Osteocyte (in vitro differentiated cells): ENCODE results near the gene KDM7A. TPM values are rescaled to one million over a fixed set of nuclear protein-coding genes. Genes with fewer than 3 reads are reported as not detected.

ENCODE experiments used
- DNase-seq: peaks from one replicate; pipeline ENCODE4 v3.0.0; 2021; ENCODE audit warnings: mixed read lengths; ENCODE audit not compliant: unreplicated experiment; ENCODE audit errors: extremely low spot score
- H3K27ac Mint-ChIP-seq: one replicate; pipeline ENCODE4 v1.8.0; 2021; ENCODE audit warnings: mild to moderate bottlenecking, mixed read lengths; ENCODE audit not compliant: unreplicated experiment
- H3K27me3 Mint-ChIP-seq: one replicate; pipeline ENCODE4 v1.8.0; 2021; ENCODE audit warnings: mixed read lengths; ENCODE audit not compliant: unreplicated experiment
- H3K36me3 Mint-ChIP-seq: one replicate; pipeline ENCODE4 v1.8.0; 2021; ENCODE audit warnings: mixed read lengths; ENCODE audit not compliant: unreplicated experiment
- H3K4me1 Mint-ChIP-seq: one replicate; pipeline ENCODE4 v1.8.0; 2021; ENCODE audit warnings: mixed read lengths; ENCODE audit not compliant: unreplicated experiment
- H3K4me3 Mint-ChIP-seq: one replicate; pipeline ENCODE4 v1.8.0; 2021; ENCODE audit warnings: mild to moderate bottlenecking, moderate library complexity, mixed read lengths; ENCODE audit not compliant: unreplicated experiment
- H3K9me3 Mint-ChIP-seq: one replicate; pipeline ENCODE4 v1.8.0; 2021; ENCODE audit warnings: mixed read lengths; ENCODE audit not compliant: unreplicated experiment
- CTCF ChIP-seq: fragments of 200-600 bp; sonication (generic); IDR thresholded peaks from 2 replicates; pipeline ENCODE4 v1.5.0; 2021; ENCODE audit warnings: antibody characterized with exemption, mild to moderate bottlenecking, moderate library complexity
- total RNA-seq: library from RNA; stranded (reverse); gene quantifications from 2 replicates; pipeline ENCODE4 v1.2.1, GENCODE V29; 2021

Gene KDM7A
- total RNA-seq, 1 donor from 2014 or later, result 8.8 TPM

DNA sequence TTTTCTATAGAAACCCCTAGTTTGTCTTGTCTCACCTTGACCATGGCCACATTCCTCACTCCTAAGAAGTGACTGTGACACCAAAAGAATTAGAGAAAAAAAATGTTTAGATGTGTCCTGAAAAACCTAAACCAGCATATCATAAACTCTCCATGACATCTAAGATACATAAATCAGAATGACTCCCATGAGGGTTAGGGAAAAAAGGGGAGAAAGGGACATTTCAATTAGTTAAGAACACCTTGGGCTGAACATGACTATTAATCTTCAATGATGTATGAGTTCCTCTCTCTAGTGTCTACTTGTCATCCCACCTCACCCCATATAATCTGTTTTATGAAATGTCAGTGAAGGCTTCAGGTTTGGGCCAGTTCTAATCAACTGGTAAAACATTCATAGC lies 31.1 kb downstream of the KDM7A start:
- Mint-ChIP-seq H3K4me1 (no peaks in the 10 kb centered on the region), H3K27ac (no peak overlapping the region), H3K4me3 (no peak overlapping the region), H3K27me3 (no peaks in the 10 kb centered on the region), H3K9me3 (peaks cover 6% of the 10 kb centered on the region), H3K36me3 (peaks cover 8% of the 10 kb centered on the region)
- no peak for DNase-seq
- TF ChIP-seq CTCF, result no peak

DNA sequence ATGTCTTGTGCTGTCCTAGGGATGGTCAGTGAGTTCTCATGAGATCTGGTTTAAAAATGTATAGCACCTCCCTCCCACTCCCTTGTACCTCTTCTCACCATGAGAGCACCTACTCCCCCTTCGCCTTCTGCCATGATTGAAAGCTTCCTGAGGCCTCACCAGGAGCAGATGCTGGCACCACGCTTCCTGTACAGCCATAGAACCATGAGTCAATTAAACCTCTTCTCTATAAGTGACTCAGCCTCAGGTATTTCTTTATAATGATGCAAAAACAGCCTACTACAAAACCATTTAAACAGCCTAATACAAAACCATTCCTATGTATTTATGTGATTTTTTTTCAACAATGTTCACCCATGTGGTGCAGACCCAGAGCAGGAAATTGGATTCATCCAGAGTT lies 32.0 kb downstream of the KDM7A start:
- H3K4me1 Mint-ChIP-seq, result no peaks in the 10 kb centered on the region
- DNase-seq, result no peak
- H3K9me3 Mint-ChIP-seq, result peaks cover 6% of the 10 kb centered on the region
- TF ChIP-seq CTCF, result no peak
- H3K4me3 Mint-ChIP-seq, result no peak overlapping the region
- H3K27me3 Mint-ChIP-seq, result no peaks in the 10 kb centered on the region
- no peak overlapping the region for H3K27ac Mint-ChIP-seq
- peaks cover 8% of the 10 kb centered on the region for H3K36me3 Mint-ChIP-seq

DNA sequence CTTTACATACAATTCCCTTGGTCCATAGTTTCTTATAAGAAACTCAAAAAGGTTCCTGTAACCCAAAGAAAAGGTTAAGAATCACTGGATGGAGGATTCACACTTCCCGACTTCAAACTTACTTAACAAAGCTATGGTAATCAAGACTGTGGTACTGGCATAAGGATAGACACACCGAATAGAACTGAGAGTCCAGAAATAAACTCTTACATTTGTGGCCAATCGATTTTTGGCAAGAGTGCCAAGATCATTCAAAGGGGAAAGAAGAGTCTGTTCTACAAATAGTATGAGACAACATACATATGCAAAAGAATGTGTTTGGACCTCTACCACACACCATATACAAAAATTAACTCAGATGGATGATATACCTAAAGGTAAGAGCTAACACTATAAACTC lies 32.8 kb downstream of the KDM7A start:
- peaks cover 11% of the 10 kb centered on the region for H3K36me3 Mint-ChIP-seq
- H3K4me1 Mint-ChIP-seq, result no peaks in the 10 kb centered on the region
- H3K4me3 Mint-ChIP-seq, result no peak overlapping the region
- TF ChIP-seq CTCF, result no peak
- peaks cover 6% of the 10 kb centered on the region for H3K9me3 Mint-ChIP-seq
- no peaks in the 10 kb centered on the region for H3K27me3 Mint-ChIP-seq
- H3K27ac Mint-ChIP-seq, result no peak overlapping the region
- DNase-seq, result no peak

DNA sequence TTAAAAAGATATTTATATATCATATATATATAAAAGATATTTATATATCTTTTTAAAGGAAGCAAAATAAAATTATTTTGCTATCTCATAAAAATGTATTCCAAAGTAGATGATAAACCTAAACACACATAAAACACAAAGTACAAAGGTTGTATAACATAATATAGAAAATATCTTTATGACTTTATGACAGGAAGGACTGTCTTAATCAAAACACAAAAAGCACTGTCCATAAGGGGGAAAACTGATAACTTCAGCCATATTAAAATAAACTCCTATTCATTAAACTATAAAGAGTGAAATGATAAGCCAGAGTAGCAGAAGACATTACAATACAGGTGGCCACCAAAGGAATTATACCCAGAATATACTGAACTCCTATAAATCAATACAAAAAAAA lies 34.8 kb downstream of the KDM7A start:
- H3K4me3 Mint-ChIP-seq, result no peak overlapping the region
- TF ChIP-seq CTCF, result no peak
- H3K4me1 Mint-ChIP-seq, result no peaks in the 10 kb centered on the region
- peaks cover 6% of the 10 kb centered on the region for H3K9me3 Mint-ChIP-seq
- no peaks in the 10 kb centered on the region for H3K27me3 Mint-ChIP-seq
- H3K36me3 Mint-ChIP-seq, result peaks cover 14% of the 10 kb centered on the region
- no peak overlapping the region for H3K27ac Mint-ChIP-seq
- no peak for DNase-seq

DNA sequence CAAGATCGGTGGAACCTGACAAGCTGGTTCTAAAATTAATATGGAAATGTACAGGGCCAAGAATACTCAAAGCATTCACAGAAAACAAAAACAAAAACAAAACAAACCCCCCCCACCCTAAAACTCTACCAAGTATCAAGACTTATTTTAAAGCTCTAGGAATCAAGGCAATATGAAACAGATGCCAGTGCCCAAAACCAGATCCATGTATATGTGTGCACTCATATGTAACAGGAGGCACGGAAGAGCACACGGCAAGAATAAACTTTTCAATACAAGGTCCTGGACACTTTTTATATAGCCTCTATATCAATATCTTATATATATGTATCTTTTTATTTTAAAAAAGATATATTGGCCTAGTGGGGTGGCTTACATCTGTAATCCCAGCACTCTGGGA lies 35.5 kb downstream of the KDM7A start:
- H3K9me3 Mint-ChIP-seq, result peaks cover 6% of the 10 kb centered on the region
- no peak for DNase-seq
- no peak overlapping the region for H3K4me3 Mint-ChIP-seq
- H3K4me1 Mint-ChIP-seq, result no peaks in the 10 kb centered on the region
- H3K36me3 Mint-ChIP-seq, result peaks cover 14% of the 10 kb centered on the region
- no peak for TF ChIP-seq CTCF
- H3K27ac Mint-ChIP-seq, result no peak overlapping the region
- no peaks in the 10 kb centered on the region for H3K27me3 Mint-ChIP-seq
